GM19025 (cell line): ENCODE data around the gene ADAMTS14.

Source experiments
- ATAC-seq: cut with Tn5 transposase; IDR thresholded peaks from one replicate; pipeline ENCODE4 v1.9.1; 2021; ENCODE audit warnings: mild to moderate bottlenecking, low read depth, moderate library complexity; ENCODE audit not compliant: unreplicated experiment

The ADAMTS14 gene

DNA sequence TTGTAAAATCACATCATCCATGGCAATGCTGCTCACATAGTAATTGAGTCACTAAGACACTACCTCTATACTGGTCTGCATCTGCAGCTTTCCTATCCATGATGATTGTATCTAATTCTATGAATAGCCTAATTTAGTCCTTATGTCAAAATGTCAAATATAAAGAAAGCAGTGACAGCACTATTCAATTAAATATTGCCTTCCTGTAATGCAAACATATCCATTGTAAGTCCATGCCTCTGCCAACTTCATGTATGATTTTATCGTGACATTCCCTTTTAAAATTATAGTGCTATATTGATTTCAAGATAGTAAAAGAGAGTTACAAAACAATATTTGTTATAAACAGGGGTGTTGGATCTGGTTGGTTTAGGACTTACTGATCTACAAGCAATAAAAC, 138.7 kb downstream of the ADAMTS14 start:
- no peak for ATAC-seq

GRCh38 chr10:70811881-70812280, 139.6 kb downstream of the ADAMTS14 start:
- no peak for ATAC-seq
